ENCODE data around the gene CAMSAP3. TPM values are rescaled to one million over a fixed set of nuclear protein-coding genes. Genes with fewer than 3 reads are reported as not detected.

The CAMSAP3 gene
- total RNA-seq, 4 donors from 2014 or later, result 0.11 to 0.42 (median 0.18) TPM

DNA sequence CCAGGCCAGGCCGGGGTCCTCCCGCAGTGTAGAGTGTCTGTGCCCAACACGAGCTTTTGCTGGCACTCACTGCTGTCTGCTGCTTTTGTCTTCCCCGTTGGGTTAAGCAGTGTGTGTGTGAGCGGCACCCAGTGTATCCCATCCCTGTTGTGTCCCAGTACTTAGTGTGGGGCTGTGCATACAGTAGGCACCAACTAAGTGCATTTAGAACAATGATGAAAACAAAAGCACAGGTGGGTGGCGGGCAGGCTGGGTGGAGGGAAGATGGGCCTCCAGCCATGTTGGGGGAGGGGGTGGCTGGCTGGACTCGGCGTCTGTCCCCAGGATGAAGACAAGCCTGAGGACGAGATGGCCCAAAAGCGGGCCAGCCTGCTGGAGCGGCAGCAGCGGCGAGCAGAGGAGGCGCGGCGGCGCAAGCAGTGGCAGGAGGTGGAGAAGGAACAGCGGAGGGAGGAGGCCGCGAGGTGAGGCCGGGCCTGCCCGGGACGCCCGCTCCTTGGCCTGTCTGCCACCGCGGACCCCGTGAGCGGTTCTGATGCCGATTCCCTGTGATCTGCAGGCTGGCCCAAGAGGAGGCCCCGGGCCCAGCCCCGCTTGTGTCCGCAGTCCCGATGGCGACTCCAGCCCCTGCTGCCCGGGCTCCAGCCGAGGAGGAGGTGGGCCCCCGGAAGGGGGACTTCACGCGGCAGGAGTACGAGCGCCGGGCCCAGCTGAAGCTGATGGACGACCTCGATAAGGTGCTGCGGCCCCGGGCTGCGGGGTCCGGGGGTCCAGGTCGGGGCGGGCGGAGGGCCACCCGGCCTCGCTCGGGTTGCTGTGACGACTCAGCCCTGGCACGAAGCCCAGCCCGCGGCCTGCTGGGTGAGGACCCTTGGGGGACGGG lies 19.4 kb downstream of the CAMSAP3 start:
- peaks cover 0 to 10% (median 3%) of the 10 kb centered on the region in 4 donors for H3K4me1 ChIP-seq
- no peak for DNase-seq (ENCODE audit: extremely low spot score)
- WGBS, result 83% methylated on average over 44 of the region's 59 CpGs

DNA sequence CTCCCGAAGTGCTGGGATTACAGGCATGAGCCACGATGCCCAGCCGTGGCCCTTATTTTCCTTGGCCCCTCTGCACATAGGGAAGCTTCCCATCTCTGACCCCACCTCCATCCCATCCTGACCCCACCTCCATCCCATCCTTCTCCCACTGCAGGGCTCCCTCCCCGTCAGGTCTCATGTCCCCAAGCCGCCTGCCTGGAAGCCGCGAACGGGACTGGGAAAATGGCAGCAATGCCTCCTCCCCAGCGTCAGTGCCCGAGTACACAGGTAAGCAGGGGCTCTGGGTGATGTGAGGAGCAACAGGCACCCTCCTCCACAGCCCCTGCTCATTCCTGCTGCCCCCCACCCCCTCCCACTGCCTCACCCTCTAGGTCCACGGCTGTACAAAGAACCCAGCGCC lies 21.5 kb downstream of the CAMSAP3 start:
- WGBS, result 95% methylated on average over 12 of the region's 12 CpGs
- TF ChIP-seq, protein P1, sequence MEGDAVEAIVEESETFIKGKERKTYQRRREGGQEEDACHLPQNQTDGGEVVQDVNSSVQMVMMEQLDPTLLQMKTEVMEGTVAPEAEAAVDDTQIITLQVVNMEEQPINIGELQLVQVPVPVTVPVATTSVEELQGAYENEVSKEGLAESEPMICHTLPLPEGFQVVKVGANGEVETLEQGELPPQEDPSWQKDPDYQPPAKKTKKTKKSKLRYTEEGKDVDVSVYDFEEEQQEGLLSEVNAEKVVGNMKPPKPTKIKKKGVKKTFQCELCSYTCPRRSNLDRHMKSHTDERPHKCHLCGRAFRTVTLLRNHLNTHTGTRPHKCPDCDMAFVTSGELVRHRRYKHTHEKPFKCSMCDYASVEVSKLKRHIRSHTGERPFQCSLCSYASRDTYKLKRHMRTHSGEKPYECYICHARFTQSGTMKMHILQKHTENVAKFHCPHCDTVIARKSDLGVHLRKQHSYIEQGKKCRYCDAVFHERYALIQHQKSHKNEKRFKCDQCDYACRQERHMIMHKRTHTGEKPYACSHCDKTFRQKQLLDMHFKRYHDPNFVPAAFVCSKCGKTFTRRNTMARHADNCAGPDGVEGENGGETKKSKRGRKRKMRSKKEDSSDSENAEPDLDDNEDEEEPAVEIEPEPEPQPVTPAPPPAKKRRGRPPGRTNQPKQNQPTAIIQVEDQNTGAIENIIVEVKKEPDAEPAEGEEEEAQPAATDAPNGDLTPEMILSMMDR (IDR thresholded peaks at IDR 0.05), result no peak
- no peak for TF ChIP-seq POLR2AphosphoS5 (IDR thresholded peaks at IDR 0.05)
- no peak for TF ChIP-seq EP300 (IDR thresholded peaks at IDR 0.05)
- TF ChIP-seq POLR2A (IDR thresholded peaks at IDR 0.05; ENCODE audit: low read depth), result no peak

More for the DNA sequence above, 19.4 kb downstream of the CAMSAP3 start:
- Histone ChIP-seq H3K4me3 (no peak overlapping the region), H3K27me3 (no peaks in the 10 kb centered on the region), H3K27ac (replicated peaks in 1 of 4) (no peak overlapping the region), H3K9me3 (no peaks in the 10 kb centered on the region), H3K36me3 (peaks cover 12 to 32% (median 21%) of the 10 kb centered on the region in 4 donors)
- intact Hi-C loops (cut with DNase I), result no loop called here
- no peak for TF ChIP-seq POLR2AphosphoS5 (IDR thresholded peaks at IDR 0.05)

DNA sequence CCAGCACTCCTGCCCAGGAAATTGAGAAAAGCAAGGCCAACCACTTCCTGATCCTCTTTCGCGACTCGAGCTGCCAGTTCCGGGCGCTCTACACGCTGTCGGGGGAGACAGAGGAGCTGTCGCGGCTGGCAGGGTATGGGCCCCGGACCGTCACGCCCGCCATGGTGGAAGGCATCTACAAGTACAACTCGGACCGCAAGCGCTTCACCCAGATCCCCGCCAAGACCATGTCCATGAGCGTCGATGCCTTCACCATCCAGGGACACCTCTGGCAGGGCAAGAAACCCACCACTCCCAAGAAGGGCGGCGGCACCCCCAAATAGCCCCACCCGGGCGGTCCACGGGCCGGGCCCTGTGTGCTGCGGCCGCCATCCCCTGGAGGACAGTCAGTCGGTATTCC lies 22.1 kb downstream of the CAMSAP3 start:
- intact Hi-C loops (cut with DNase I), result no loop called here
- no peak for TF ChIP-seq POLR2A (IDR thresholded peaks at IDR 0.05; ENCODE audit: low read depth)
- TF ChIP-seq, protein P1 (IDR thresholded peaks at IDR 0.05), result no peak
- TF ChIP-seq POLR2AphosphoS5 (IDR thresholded peaks at IDR 0.05), result no peak
- no peak for TF ChIP-seq EP300 (IDR thresholded peaks at IDR 0.05)

More for the DNA sequence above, 21.5 kb downstream of the CAMSAP3 start:
- no peaks in the 10 kb centered on the region for H3K9me3 ChIP-seq
- intact Hi-C loops (cut with DNase I), result no loop called here
- no peak for DNase-seq (ENCODE audit: extremely low spot score)
- no peak overlapping the region for H3K27ac ChIP-seq (replicated peaks in 1 of 4)
- H3K4me1 ChIP-seq, result peaks cover 0 to 10% (median 3%) of the 10 kb centered on the region in 4 donors
- no peaks in the 10 kb centered on the region for H3K27me3 ChIP-seq
- H3K36me3 ChIP-seq, result peaks cover 32 to 53% (median 42%) of the 10 kb centered on the region in 4 donors
- H3K4me3 ChIP-seq, result no peak overlapping the region

DNA sequence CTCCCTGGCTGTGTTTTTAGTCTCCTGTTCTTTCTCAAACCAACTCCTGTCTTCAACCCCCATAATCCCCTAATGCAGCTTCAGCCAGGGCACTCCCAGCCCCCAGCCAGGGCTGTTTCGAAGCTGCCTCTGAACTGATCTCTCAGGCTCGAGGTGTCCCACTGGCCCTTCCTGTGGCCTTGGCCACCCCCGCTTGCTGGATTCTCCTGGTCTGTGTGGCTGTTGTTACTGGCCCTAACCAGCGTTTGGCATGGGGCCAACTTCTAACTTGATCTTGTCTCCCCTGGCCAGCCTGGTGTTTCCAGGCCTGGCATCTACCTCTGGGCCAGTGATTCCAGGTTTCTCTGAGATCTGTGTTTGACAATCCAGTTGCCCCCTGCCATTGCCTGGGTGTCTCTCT lies 22.7 kb downstream of the CAMSAP3 start:
- peaks cover 0 to 10% (median 3%) of the 10 kb centered on the region in 4 donors for H3K4me1 ChIP-seq
- no peak overlapping the region for H3K4me3 ChIP-seq
- H3K36me3 ChIP-seq, result peaks cover 44 to 65% (median 54%) of the 10 kb centered on the region in 4 donors
- no peak for DNase-seq (ENCODE audit: extremely low spot score)
- H3K27me3 ChIP-seq, result no peaks in the 10 kb centered on the region
- WGBS, result 38% methylated on average over 4 of the region's 4 CpGs
- TF ChIP-seq, protein P1 (IDR thresholded peaks at IDR 0.05), result no peak
- TF ChIP-seq POLR2AphosphoS5 (IDR thresholded peaks at IDR 0.05) (no peak), EP300 (IDR thresholded peaks at IDR 0.05) (no peak), POLR2A (IDR thresholded peaks at IDR 0.05; ENCODE audit: low read depth) (no peak)
- H3K27ac ChIP-seq (replicated peaks in 1 of 4), result no peak overlapping the region
- no peaks in the 10 kb centered on the region for H3K9me3 ChIP-seq
- intact Hi-C loops (cut with DNase I), result no loop called here

More for the DNA sequence above, 22.1 kb downstream of the CAMSAP3 start:
- H3K36me3 ChIP-seq, result peaks cover 38 to 59% (median 48%) of the 10 kb centered on the region in 4 donors
- H3K27ac ChIP-seq (replicated peaks in 1 of 4), result no peak overlapping the region
- no peaks in the 10 kb centered on the region for H3K9me3 ChIP-seq
- H3K4me1 ChIP-seq, result peaks cover 0 to 10% (median 3%) of the 10 kb centered on the region in 4 donors
- DNase-seq (ENCODE audit: extremely low spot score), result no peak
- H3K4me3 ChIP-seq, result no peak overlapping the region
- H3K27me3 ChIP-seq, result no peaks in the 10 kb centered on the region
- 92% methylated on average over 11 of the region's 28 CpGs for WGBS

DNA sequence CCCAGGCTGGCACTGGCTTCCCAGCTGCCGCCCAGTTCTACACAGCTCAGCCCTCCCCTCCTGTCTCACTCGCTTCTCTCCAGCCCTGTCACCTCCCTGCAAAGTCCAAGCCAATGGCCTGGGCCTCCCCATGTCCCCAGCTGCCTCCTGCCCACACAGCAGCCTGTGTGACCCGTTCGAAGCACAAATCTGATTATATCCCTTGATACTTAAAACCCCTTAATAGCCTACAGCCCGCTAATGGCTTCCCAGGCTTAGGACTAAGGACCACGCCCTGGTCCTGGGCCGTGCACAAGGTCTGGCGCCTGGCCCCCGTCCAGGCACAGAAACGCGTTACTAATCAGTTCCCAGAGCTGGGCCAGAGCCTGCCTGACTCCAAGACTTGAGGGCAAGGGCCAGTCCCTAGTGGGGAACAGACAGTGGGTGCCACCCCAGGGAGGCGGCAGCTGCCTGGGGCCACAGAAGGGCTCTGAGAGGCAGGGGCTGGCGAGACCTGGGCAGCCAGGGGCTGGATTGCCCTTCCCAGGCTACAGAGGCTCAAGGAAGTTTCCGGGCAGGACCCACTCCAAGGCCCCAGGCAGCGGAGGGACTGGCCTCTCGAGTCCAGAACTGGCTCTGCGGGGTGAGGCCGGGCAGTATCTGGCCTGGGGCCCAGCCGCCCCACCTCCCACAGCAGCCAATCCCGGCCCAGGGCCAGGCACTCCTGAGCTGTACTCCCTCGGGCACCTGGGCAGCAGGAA lies 23.3 kb downstream of the CAMSAP3 start:
- Histone ChIP-seq H3K4me1 (peaks cover 0 to 10% (median 3%) of the 10 kb centered on the region in 4 donors), H3K36me3 (peaks cover 50 to 71% (median 60%) of the 10 kb centered on the region in 4 donors), H3K27me3 (no peaks in the 10 kb centered on the region), H3K27ac (replicated peaks in 1 of 4) (no peak overlapping the region), H3K9me3 (no peaks in the 10 kb centered on the region), H3K4me3 (no peak overlapping the region)
- no peak for TF ChIP-seq POLR2AphosphoS5 (IDR thresholded peaks at IDR 0.05)
- no peak for TF ChIP-seq EP300 (IDR thresholded peaks at IDR 0.05)
- TF ChIP-seq, protein P1 (IDR thresholded peaks at IDR 0.05), result no peak
- no peak for TF ChIP-seq POLR2A (IDR thresholded peaks at IDR 0.05; ENCODE audit: low read depth)
- intact Hi-C loops (cut with DNase I), result no loop called here
- DNase-seq (ENCODE audit: extremely low spot score), result no peak
- 70% methylated on average over 4 of the region's 21 CpGs for WGBS

Data from esophagus muscularis mucosa (tissue), 4 donors.